ENCODE measurements around the gene DNAJC5G. TPM values are rescaled to one million over a fixed set of nuclear protein-coding genes. Genes with fewer than 3 reads are reported as not detected.

DNAJC5G gene
- total RNA-seq, 4 donors from 2014 or later, result 0.42 TPM; not detected in 3

DNA sequence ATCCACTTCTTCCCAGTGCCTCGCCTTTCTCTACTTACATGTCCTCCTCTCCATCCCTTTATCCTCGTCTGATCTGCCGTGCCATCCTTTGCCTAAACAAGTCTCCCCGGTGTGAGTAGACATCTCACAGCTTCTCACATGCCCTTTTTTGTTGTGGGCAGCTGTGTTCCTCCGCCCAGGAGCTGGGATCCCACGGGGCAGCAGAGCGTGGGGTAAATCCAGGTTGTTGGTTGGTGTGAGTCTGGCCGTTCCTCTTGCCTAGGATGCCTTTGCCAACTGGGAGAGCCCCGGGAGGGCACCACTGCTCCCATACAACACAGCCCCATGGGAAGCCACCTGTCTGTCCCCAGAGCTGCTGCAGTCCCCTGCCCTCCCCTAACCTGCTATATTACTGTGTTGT is 34.8 kb upstream of the DNAJC5G start:
- TF ChIP-seq POLR2A (IDR thresholded peaks at IDR 0.05; ENCODE audit: low read depth) (no peak), CTCF (IDR thresholded peaks at IDR 0.05) (no peak), POLR2AphosphoS5 (IDR thresholded peaks at IDR 0.05) (no peak), EP300 (IDR thresholded peaks at IDR 0.05) (no peak)
- DNase-seq (ENCODE audit: extremely low spot score), result no peak
- intact Hi-C loops (cut with DNase I), result no loop called here
- peaks cover 71 to 94% (median 90%) of the 10 kb centered on the region in 4 donors for H3K36me3 ChIP-seq
- peaks cover 0 to 4% (median 0%) of the 10 kb centered on the region in 4 donors for H3K4me1 ChIP-seq
- H3K9me3 ChIP-seq, result no peaks in the 10 kb centered on the region
- WGBS, result 89% methylated on average over 8 of the region's 9 CpGs
- H3K27ac ChIP-seq (replicated peaks in 1 of 4), result no peak overlapping the region
- H3K27me3 ChIP-seq, result no peaks in the 10 kb centered on the region
- H3K4me3 ChIP-seq, result no peak overlapping the region

- Histone ChIP-seq H3K4me1 (peaks cover 0 to 4% (median 0%) of the 10 kb centered on the region in 4 donors), H3K27me3 (no peaks in the 10 kb centered on the region), H3K4me3 (no peak overlapping the region), H3K36me3 (peaks cover 58 to 78% (median 74%) of the 10 kb centered on the region in 4 donors), H3K27ac (replicated peaks in 1 of 4) (no peak overlapping the region), H3K9me3 (no peaks in the 10 kb centered on the region)
- WGBS, result 81% methylated on average over 19 of the region's 24 CpGs
- intact Hi-C loops (cut with DNase I), result no loop called here
- DNase-seq (ENCODE audit: extremely low spot score), result no peak
- TF ChIP-seq POLR2AphosphoS5 (IDR thresholded peaks at IDR 0.05), result no peak
- TF ChIP-seq POLR2A (IDR thresholded peaks at IDR 0.05; ENCODE audit: low read depth), result no peak
- TF ChIP-seq CTCF (IDR thresholded peaks at IDR 0.05), result no peak
- no peak for TF ChIP-seq EP300 (IDR thresholded peaks at IDR 0.05)
Observed at GRCh38 chr2:27241761-27242613, 33.2 kb upstream of the DNAJC5G start.

GRCh38 chr2:27242614-27242951 is 32.6 kb upstream of the DNAJC5G start:
- DNase-seq (ENCODE audit: extremely low spot score), result no peak
- 97% methylated on average over 5 of the region's 16 CpGs for WGBS
- TF ChIP-seq EP300 (IDR thresholded peaks at IDR 0.05) (no peak), CTCF (IDR thresholded peaks at IDR 0.05) (no peak), POLR2A (IDR thresholded peaks at IDR 0.05; ENCODE audit: low read depth) (no peak), POLR2AphosphoS5 (IDR thresholded peaks at IDR 0.05) (no peak)
- H3K4me1 ChIP-seq, result peaks cover 0 to 4% (median 0%) of the 10 kb centered on the region in 4 donors
- H3K9me3 ChIP-seq, result no peaks in the 10 kb centered on the region
- no peak overlapping the region for H3K4me3 ChIP-seq
- no peaks in the 10 kb centered on the region for H3K27me3 ChIP-seq
- H3K27ac ChIP-seq (replicated peaks in 1 of 4), result no peak overlapping the region
- intact Hi-C loops (cut with DNase I), result no loop called here
- H3K36me3 ChIP-seq, result peaks cover 54 to 72% (median 68%) of the 10 kb centered on the region in 4 donors

DNA sequence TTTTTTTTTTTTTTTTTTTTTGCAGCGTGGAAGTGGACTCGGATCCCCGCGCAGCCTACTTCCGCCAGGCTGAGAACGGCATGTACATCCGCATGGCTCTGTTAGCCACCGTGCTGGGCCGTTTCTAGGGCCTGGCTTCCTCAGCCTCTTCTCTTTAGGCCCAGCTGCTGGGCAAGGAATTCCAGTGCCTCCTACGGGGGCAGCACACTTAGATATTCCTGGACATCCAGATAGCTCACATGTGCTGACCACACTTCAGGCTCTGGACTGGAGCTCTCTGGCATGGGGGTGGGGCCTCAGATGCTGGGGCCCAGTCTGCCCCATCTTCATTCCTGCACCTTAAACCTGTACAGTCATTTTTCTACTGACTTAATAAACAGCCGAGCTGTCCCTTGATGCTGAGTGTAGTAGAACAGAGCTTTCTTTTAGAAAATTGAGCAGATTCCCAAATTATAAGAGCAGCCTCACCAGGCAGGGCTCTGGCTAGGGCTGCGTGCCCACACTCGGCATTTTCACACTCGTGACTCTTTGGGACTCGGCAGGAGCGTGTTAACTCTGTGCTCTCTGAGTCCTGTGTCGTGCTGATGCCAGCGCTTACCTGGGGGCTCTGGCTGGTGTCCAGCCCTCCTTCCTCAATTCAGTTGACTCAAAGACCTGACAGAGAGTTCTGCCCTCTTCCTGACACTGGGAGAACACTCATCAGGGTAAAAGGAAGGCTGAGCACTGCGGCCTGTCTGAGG is 31.7 kb upstream of the DNAJC5G start:
- peaks cover 44 to 62% (median 58%) of the 10 kb centered on the region in 4 donors for H3K36me3 ChIP-seq
- TF ChIP-seq CTCF (IDR thresholded peaks at IDR 0.05), result no peak
- no peak for TF ChIP-seq POLR2AphosphoS5 (IDR thresholded peaks at IDR 0.05)
- TF ChIP-seq EP300 (IDR thresholded peaks at IDR 0.05), result no peak
- no peak for TF ChIP-seq POLR2A (IDR thresholded peaks at IDR 0.05; ENCODE audit: low read depth)
- H3K27ac ChIP-seq (replicated peaks in 1 of 4), result no peak overlapping the region
- peaks cover 0 to 4% (median 0%) of the 10 kb centered on the region in 4 donors for H3K4me1 ChIP-seq
- H3K4me3 ChIP-seq, result no peak overlapping the region
- WGBS, result 83% methylated on average over 19 of the region's 19 CpGs
- no peaks in the 10 kb centered on the region for H3K27me3 ChIP-seq
- no peaks in the 10 kb centered on the region for H3K9me3 ChIP-seq
- intact Hi-C loops (cut with DNase I), result no loop called here
- no peak for DNase-seq (ENCODE audit: extremely low spot score)
